HG02610 (cell line): ENCODE measurements around the gene MZB1.
"Not testable (repeated sequence)": the region's sequence is repeated elsewhere in the genome, so short reads cannot be mapped to it uniquely, and the experiment has no call there.

Experiments
- ATAC-seq: cut with Tn5 transposase; IDR thresholded peaks from one replicate; pipeline ENCODE4 v1.9.1; 2021; ENCODE audit warnings: mild to moderate bottlenecking, moderate library complexity; ENCODE audit not compliant: unreplicated experiment

Gene MZB1

GRCh38 chr5:139378101-139378825 is 11.4 kb downstream of the MZB1 start:
- ATAC-seq = no peak

- no peak for ATAC-seq
These were observed 12.5 kb downstream of the MZB1 start for GRCh38 chr5:139377226-139377625.

DNA sequence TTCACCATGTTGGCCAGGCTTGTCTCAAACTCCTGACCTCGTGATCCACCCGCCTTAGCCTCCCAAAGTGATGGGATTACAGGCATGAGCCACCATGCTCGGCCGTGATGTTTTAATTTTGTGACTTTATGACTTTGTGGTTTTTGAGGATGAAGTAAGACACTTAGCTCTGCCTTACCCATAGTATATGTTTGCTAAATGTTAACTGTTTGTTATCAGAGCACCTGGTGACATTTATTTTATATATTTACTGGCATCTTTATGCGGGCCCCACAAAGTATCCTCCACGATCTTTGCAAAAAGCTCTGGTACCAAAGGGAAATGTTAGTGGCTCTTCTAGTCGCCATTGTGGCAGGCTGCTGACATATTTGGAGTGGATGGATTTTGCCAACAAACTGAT is 13.3 kb downstream of the MZB1 start:
- no peak for ATAC-seq

DNA sequence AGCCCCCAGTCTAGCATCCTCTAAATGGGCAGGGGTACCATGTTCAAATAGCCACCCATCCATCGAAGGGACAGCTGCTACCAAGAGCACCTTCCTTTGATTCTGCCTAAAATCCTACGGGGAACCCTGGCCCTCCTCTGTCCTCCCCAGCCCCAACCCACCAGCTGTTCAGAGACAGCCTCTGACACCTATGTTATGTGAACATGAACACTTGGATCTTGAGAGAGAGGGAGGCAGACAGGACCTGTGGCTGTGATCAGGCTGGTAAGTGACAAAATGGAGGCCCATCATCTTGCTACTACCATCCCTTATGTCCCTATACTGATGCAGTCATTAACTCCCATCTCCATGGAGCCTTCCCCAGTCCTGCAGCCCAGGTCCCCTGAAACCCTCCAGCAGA is 14.8 kb downstream of the MZB1 start:
- ATAC-seq = no peak

DNA sequence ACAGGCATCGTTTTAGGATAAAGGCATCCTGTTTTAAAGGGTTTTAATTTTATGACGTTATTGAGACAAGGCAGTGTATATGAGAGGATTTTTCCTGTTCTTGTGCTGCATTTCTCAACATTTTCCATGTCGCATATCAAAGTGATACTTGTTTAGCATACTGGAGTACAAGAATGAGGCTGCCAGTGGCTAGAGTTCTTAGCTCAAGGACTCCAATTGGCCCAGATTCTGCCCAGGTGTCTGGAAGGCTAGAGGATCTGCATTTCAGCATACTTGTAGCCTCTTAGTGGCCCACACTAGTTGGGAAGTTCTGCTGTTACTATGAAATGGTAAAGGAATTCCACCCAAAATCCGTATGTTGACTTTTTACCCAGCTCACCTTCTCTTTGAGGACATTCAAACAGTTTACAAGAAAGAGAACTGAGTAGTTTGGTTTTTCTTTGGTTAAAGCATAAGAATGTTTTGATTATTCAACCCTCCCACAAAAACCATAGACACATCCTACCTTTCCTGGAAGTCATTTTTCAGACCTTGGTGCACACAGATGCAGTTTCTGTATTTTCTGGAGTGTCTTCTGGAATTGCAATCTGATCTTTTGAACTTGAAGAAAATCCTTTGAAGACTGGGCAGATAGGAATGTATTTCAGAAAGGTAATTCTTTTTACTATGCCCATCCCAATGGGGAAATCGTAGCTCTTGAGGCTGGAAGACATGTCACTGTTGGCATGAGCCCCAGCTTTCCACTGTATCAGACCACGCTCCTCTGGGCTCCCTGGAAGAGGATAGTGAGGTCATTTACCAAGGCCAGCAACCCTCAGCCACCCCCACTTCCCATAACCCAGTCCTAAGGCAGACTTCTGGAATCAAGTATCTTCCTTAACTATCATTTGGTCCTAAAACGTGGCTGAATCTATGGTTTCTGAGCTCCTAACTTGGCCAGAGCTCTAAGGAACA is 18.0 kb downstream of the MZB1 start:
- no peak for ATAC-seq

GRCh38 chr5:139369181-139369580 is 20.5 kb downstream of the MZB1 start:
- ATAC-seq = no peak

- ATAC-seq = no peak
These were observed 21.1 kb downstream of the MZB1 start for GRCh38 chr5:139368613-139369012.

DNA sequence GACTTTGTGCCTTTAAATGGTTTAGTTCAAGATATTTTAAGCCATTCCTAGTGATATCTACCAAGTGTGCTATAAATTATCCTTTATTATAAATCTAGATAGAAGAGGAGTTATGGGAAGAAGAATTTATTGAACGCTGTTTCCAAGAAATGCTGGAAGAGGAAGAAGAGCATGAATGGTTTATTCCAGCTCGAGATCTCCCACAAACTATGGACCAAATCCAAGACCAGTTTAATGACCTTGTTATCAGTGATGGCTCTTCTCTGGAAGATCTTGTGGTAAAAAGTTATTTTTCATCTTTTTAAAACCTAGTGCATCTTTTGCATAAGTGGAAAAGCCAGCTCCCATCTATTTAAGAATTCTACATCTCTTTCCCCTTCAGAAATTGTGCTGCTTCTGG is 25.2 kb downstream of the MZB1 start:
- no peak for ATAC-seq

DNA sequence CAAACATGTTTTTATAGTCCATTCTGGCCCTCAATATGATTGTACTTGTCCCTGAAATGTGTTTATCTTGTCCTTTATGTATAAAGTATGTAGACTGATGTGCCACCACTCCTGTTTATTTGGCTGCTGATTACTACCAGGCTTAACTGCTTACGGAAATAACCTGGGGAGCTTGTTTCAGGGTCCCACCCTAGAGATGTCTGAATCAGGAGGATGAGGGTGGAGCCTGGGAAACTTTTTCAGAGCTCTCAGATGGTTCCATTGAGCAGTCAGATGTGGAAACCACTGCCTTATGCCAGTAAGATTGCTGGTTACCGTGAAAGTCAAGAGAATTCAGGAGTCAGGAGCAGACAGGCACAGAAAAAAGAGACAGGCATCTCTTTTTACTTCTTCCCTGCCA is 25.8 kb downstream of the MZB1 start:
- peak; percentile 70 for ATAC-seq

DNA sequence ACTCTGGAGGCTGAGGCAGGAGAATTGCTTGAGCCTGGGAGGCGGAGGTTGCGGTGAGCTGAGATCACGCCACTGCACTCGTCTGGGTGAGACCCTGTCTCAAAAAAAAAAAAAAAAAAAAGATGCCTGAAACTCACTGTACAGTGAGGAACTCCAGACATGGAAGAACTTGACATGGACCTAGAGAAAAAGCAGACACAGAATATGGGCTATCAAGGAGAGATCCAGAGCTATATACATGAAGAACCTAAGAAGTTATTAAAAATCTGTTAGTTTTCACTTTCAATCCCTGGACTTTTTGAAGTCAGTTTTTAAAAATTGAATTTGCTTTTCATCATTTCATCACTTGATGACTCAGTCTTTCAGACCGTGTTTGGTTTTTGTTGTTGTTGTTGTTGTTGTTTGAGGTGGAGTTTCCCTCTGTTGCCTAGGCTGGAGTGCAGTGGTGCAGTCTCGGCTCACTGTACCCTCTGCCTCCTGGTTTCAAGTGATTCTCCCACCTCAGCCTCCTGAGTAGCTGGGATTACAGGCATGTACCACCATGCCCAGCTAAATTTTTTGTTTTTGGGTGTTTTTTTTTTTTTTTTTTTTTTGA is 27.8 kb downstream of the MZB1 start:
- no peak for ATAC-seq

DNA sequence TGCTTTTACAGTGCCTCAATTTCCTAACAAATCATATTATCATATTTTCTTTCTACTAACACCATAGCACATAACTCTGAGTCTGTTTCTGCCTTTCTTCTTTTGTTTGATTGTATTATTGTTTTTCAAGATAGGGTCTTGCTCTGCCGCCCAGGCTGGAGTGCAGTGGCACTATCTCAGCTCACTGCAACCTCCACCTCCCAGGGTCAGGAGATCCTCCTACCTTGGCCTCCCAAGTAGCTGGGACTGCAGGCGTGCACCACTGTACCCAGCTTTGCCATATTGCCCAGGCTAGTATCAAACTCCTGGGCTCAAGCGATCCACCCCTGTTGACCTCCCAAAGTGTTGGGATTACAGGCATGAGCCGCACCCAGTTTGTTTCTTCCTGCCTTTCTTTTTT is 29.3 kb downstream of the MZB1 start:
- ATAC-seq = no peak

DNA sequence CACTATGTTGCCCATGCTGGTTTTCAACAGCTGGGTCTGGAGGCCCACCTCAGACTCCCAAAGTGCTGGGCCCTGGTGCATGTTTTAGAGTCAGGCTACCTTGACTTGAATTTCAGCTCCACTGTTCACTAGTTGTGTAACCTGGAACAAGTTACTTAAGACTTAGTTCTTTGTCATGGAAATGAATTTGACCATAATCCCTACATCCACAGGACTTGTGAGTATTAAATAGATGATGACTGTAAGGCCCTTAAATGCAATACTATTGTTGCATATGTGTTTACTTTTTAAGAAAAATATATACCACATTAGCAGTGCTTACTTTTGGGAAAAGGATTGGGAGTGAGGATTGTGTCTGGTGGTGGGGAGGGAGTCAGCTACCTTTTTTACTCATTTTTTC is 31.6 kb downstream of the MZB1 start:
- no peak for ATAC-seq

GRCh38 chr5:139355900-139356299 is 33.8 kb downstream of the MZB1 start:
- not testable (repeated sequence) for ATAC-seq

GRCh38 chr5:139354186-139354585 is 35.5 kb downstream of the MZB1 start:
- no peak for ATAC-seq

- ATAC-seq = not testable (repeated sequence)
These were observed 41.9 kb downstream of the MZB1 start for GRCh38 chr5:139347863-139348262.

DNA sequence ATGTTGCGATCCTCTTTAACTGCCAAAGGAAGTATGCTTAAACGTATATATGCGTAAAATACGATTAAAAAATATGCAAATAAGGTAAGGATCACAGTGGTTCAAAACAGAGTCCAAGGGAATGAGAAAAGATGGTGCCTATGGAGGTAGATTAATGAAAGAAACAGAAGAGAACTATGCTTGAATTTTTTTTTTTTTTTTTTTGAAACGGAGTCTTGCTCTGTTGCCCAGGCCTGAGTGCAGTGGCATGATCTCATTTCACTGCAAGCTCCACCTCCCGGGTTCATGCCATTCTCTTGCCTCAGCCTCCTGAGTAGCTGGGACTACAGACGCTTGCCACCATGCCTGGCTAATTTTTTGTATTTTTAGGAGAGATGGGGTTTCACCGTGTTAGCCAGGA is 44.3 kb downstream of the MZB1 start:
- not testable (repeated sequence) for ATAC-seq

GRCh38 chr5:139344177-139344576 is 45.5 kb downstream of the MZB1 start:
- no peak for ATAC-seq

DNA sequence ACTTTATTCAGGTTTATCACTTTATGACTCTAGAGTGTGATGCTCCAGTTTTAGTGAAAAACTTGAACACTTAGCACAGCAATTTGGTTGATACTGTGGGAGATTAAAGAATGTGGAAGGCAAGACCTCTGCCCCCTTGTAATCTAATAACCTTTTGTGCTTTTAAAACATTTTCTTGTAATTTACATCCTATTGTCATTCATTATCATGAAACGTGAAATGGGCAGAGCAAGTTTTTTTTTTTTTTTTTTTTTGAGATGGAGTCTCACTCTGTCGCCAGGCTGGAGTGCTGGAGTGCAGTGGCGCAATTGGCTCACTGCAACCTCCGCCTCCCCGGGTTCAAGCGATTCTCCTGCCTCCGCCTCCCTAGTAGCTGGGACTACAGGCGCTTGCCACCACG is 46.2 kb downstream of the MZB1 start:
- no peak for ATAC-seq

DNA sequence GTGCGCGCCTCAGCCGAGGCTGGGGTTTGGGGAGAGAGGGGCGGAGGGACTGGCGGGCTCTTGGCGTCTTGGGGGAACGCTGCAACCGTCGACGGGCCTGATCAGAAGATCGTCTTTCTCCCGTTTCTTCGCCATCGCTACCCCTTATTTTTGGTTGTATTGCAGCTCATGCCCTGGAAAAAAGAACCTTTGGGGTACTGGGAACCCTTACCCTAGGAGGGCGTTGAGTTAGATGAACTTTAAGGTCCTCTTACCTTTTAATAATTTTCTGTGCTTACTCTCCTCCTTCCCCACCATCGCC is 47.3 kb downstream of the MZB1 start:
- ATAC-seq = no peak

- peak; percentile 95 for ATAC-seq
These were observed 47.9 kb downstream of the MZB1 start, which contains the start of gene PAIP2 for GRCh38 chr5:139341689-139342422. Gene PAIP2 (plus strand): TSS chr5:139341854. CDS start chr5:139363785, 21,931 bp downstream.

DNA sequence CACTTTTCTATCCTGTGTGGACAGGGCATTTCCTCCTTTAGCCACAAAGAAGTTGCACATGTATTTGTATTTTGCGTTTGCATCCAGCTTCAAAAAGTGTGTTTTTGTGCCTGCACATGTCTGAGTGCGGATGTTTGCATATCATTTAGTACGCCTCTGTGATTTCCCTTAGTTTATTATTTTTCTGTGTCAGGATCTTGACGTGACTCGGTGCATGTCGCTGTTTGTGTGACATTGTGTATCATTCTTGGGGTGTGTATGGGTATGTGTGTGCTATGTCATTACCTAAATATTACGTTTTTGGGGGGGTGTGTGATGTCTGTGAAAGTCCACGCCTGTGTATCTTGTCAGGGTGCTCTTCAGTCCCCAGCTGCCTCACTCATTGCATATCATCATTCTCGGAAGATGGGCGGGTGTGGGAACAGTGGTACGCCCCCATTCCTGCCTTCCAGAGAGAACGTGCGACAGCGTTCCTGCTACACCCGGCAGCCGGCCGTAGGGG is 48.5 kb downstream of the MZB1 start:
- ATAC-seq = peak; percentile 4
